Fibroblast of mammary gland (primary cell): ENCODE measurements around the gene ACOX2.

Experiments used
- DNase-seq: peaks from one replicate; pipeline ENCODE4 v3.0.0-alpha.2; 2010; ENCODE audit warnings: low read depth
- H3K4me3 ChIP-seq: 2 replicates; pipeline ENCODE4 v1.5.1; 2011; ENCODE audit warnings: low read depth, mild to moderate bottlenecking, low read length, moderate library complexity; ENCODE audit not compliant: control insufficient read depth
- CTCF ChIP-seq: conservative IDR thresholded peaks from 2 replicates; pipeline ENCODE4 v1.5.1; 2011; ENCODE audit warnings: low read depth, low read length, inconsistent platforms; ENCODE audit not compliant: control insufficient read depth, insufficient read depth

ACOX2 gene

GRCh38 chr3:58466899-58467563 is 70.0 kb downstream of the ACOX2 start:
- no peak for TF ChIP-seq CTCF
- DNase-seq, result no peak
- no peak overlapping the region for H3K4me3 ChIP-seq

GRCh38 chr3:58464866-58465265 is 72.1 kb downstream of the ACOX2 start:
- no peak for TF ChIP-seq CTCF
- no peak overlapping the region for H3K4me3 ChIP-seq
- no peak for DNase-seq

GRCh38 chr3:58463942-58464271 is 73.1 kb downstream of the ACOX2 start:
- no peak for TF ChIP-seq CTCF
- no peak overlapping the region for H3K4me3 ChIP-seq

GRCh38 chr3:58463181-58463941 is 73.6 kb downstream of the ACOX2 start:
- TF ChIP-seq CTCF, result peak; percentile 89
- peak; percentile 94 for DNase-seq

More at GRCh38 chr3:58463942-58464271, 73.1 kb downstream of the ACOX2 start:
- no peak for DNase-seq

GRCh38 chr3:58462829-58463180 is 74.2 kb downstream of the ACOX2 start:
- no peak overlapping the region for H3K4me3 ChIP-seq
- TF ChIP-seq CTCF, result no peak
- no peak for DNase-seq

More at GRCh38 chr3:58463181-58463941, 73.6 kb downstream of the ACOX2 start:
- no peak overlapping the region for H3K4me3 ChIP-seq

- TF ChIP-seq CTCF, result no peak
- H3K4me3 ChIP-seq, result no peak overlapping the region
- DNase-seq, result peak; percentile 19
Measured at GRCh38 chr3:58459160-58459559, 77.8 kb downstream of the ACOX2 start.
